HCT116 (cell line): ENCODE data around the gene ARSI.

Experiments used
- CBX3 ChIP-seq: IDR thresholded peaks from 2 replicates; pipeline ENCODE4 v1.6.1; 2012; ENCODE audit warnings: low read depth
- CTCF ChIP-seq, 3 experiments: fragments of 200-600 bp in 1 of 3; sonication (generic) in 1 of 3; IDR thresholded peaks in 2 of 3; conservative IDR thresholded peaks in 1 of 3; 2 replicates each; pipeline ENCODE4 v1.5.1; 2012 to 2017; ENCODE audit warnings: low read depth in 2 of 3, low read length in 2 of 3, antibody characterized with exemption in 1 of 3, borderline replicate concordance in 1 of 3, control low read depth in 1 of 3, mild to moderate bottlenecking in 1 of 3, mixed read lengths in 1 of 3, mixed run types in 1 of 3, moderate library complexity in 1 of 3; ENCODE audit not compliant: insufficient read depth in 1 of 3
- EZH2 ChIP-seq: fragments of 200-600 bp; sonication (generic); IDR thresholded peaks from 2 replicates; pipeline ENCODE4 v1.6.1; 2017; ENCODE audit warnings: antibody characterized with exemption, mixed run types
- EZH2phosphoT487 ChIP-seq: fragments of 200-600 bp; IDR thresholded peaks from 2 replicates; pipeline ENCODE4 v1.6.1; 2018; ENCODE audit warnings: antibody characterized with exemption, borderline replicate concordance
- FOSL1 ChIP-seq: IDR thresholded peaks from 2 replicates; pipeline ENCODE4 v1.6.1; 2012; ENCODE audit warnings: low read depth
- JUND ChIP-seq: IDR thresholded peaks from 2 replicates; pipeline ENCODE4 v1.6.1; 2012
- POLR2A ChIP-seq: IDR thresholded peaks from 2 replicates; pipeline ENCODE4 v1.7.0; 2011; ENCODE audit warnings: borderline replicate concordance; ENCODE audit not compliant: insufficient read depth, insufficient read length; ENCODE audit errors: extremely low read depth
- POLR2AphosphoS5 ChIP-seq: IDR thresholded peaks from 2 replicates; pipeline ENCODE4 v1.6.1; 2011; ENCODE audit warnings: mild to moderate bottlenecking, low read depth, low read length, moderate library complexity
- RAD21 ChIP-seq: IDR thresholded peaks from 2 replicates; pipeline ENCODE4 v1.6.1; 2012; ENCODE audit warnings: low read depth, mild to moderate bottlenecking
- SIN3A ChIP-seq: IDR thresholded peaks from 2 replicates; pipeline ENCODE4 v1.6.1; 2012; ENCODE audit warnings: low read depth
- SP1 ChIP-seq: IDR thresholded peaks from 2 replicates; pipeline ENCODE4 v1.6.1; 2012; ENCODE audit warnings: low read depth
- ZFX ChIP-seq: fragments of 450-650 bp; IDR thresholded peaks from 2 replicates; pipeline ENCODE4 v1.6.1; 2017
- ZNF274 ChIP-seq: fragments of 200-500 bp; sonication (Bioruptor generic); IDR thresholded peaks from 2 replicates; pipeline ENCODE4 v1.6.1; 2014; ENCODE audit warnings: mild to moderate bottlenecking, low read depth, low read length, inconsistent platforms
- TF ChIP-seq, protein P1 (sequence below): IDR thresholded peaks from 2 replicates; pipeline ENCODE4 v1.6.1; 2012

GRCh38 chr5:150288791-150289190 lies 13.9 kb downstream of the ARSI start:
- TF ChIP-seq CTCF (IDR thresholded peaks at IDR 0.05 in 2 of 3, conservative IDR thresholded peaks at IDR 0.05 in 1 of 3; ENCODE audit: borderline replicate concordance in 1 of 3, insufficient read depth in 1 of 3, low read depth in 2 of 3, low read length in 2 of 3) = no peak
- TF ChIP-seq POLR2AphosphoS5 = no peak
- TF ChIP-seq SP1 = no peak
- no peak for TF ChIP-seq ZNF274
- TF ChIP-seq POLR2A = no peak
- TF ChIP-seq, protein P1, sequence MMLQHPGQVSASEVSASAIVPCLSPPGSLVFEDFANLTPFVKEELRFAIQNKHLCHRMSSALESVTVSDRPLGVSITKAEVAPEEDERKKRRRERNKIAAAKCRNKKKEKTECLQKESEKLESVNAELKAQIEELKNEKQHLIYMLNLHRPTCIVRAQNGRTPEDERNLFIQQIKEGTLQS = no peak
- no peak for TF ChIP-seq FOSL1
- TF ChIP-seq ZFX = no peak
- no peak for TF ChIP-seq CBX3
- no peak for TF ChIP-seq RAD21
- TF ChIP-seq SIN3A = no peak
- no peak for TF ChIP-seq EZH2
- no peak for TF ChIP-seq JUND
- no peak for TF ChIP-seq EZH2phosphoT487
